SKM-1 treated with dmso at 0.1 percent for 144 hours (cell line): Measurements from ENCODE around the gene TSPAN19.
"Not testable (repeated sequence)": the region's sequence is repeated elsewhere in the genome, so short reads cannot be mapped to it uniquely, and the experiment has no call there.

Experiments
- DNase-seq: peaks from one replicate; lab custom pipeline; 2025; ENCODE audit not compliant: unreplicated experiment; lab: John Stamatoyannopoulos, UW

TSPAN19 gene

DNA sequence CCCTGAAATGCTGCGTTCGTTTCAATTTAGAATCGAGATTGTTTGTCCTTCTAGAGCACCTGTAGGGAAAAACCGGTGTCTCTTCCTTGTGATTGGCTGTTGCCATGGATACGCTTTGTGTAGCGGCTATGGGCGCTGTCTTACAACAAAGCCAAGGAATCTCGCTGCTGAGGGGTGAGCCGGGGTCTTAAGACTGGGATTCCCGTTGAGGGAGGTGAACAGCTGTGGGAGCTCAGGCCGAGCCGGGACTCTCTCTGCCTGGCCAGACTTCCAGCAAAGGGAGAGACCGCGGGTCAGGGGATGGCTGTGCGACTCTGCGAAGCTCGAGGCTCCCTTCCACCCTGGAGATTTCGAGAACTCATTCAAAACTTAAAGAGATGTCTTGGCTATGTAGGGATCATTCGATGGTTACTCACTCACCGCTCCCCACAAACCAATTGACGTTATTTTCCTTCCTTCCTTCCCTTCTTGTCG lies at the start of gene TSPAN19, which contains the start of gene LRRIQ1:
TSS of gene TSPAN19 (minus strand) at position 44 of the 474 bp plus-strand sequence. CDS start 6,331 bp downstream, outside the sequence.
TSS of gene LRRIQ1 (plus strand) at position 118 of the 474 bp plus-strand sequence. CDS start 1,826 bp downstream, outside the sequence.
- DNase-seq, result peak; percentile 38

DNA sequence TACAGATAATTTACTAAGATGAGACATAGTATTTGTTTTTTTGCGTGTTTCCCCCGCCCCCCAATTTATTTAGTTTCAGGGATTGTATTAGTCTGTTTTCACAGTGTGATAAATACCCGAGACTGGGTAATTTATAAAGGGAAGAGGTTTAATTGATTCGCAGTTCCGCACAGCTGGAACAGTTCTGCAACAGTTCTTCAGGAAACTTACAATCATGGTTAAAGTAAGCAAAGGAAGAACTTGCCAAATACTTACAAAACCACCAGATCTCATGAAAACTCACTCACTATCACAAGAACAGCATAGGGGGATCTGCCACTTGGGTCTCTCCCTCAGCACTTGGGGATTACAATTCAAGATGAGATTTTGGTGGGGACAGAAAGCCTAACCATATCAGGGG lies 49.0 kb upstream of the TSPAN19 start:
- no peak for DNase-seq

DNA sequence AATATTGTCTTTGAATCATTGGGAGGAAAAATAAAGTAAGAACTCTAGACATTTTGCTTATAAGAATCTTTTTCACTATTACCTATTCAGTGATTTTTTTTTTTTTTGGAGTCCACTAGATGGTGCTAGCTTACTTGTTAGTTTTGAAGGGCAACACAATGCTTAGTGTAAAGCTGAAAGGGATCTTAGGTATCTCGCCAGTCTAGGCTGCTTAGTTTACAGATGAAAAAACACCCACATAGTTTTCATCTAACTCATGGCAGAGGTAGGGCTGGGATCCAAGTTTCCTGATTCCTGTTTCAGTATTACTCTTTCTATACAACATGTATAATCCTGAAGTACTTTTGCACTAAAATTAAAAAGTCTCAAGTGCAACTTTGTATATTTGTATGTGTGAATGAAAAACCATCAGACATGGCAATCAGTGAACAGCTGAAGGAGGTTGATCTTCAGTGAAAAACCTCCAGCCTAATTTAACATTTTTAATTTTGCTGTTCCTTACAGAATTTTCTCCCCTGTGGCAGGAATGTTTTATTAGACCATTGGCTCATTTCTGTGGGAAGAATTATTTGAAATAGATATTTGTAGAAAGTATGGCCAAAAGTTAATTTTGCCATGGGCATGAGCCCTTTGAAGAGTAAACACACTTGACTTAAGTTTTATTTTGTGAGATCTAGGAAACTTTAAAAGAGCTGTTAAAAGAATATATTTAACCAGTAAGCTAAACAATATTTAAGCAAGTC lies 40.8 kb upstream of the TSPAN19 start:
- DNase-seq, result peak; percentile 27

DNA sequence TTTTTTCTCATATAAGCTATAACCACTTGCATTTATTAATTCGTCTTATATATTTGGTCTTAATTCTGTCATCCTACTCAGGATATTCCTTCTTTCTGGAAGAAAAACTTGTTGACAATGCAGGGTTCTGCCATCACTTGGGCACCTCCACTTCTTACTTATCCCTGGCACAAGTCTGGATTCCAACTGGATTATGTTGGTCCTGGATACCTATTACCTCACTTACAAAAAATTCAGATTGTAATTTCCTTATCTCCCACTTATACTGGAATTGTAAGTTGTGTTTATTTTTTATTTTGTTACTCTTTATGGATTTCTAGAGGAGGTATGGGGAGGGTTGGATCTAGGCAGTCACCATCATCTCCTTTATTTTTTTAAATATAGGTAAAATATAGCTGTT lies 36.7 kb upstream of the TSPAN19 start:
- no peak for DNase-seq

DNA sequence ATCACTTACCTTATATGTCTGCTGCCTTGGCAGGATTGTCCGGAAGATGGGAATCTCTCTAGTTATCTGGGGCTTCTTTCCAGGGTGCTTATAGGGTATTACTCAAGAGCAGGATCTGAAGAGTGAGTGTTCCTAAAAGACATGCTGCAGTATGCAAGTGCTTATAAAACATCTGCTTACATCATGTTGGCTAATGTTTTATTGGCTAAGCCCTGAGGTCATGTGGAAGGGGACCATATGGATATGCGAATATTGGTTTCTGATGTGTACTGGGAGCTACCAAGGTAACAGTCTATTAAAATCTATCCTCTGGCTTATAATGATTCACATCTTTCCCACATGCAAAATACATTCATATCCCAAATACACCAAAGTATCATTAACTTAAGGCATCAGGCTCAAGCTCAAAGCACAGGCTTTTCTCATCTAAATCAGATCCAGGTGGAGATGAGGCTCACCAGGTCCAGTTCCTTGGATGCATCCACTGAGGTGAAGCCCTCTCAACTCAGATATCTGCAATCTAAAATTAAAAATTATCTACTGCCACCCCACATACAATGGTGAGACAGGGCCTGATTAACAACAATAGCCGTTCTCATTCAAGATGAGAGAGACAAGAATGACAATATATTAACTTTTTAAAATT lies 29.9 kb upstream of the TSPAN19 start:
- no peak for DNase-seq

DNA sequence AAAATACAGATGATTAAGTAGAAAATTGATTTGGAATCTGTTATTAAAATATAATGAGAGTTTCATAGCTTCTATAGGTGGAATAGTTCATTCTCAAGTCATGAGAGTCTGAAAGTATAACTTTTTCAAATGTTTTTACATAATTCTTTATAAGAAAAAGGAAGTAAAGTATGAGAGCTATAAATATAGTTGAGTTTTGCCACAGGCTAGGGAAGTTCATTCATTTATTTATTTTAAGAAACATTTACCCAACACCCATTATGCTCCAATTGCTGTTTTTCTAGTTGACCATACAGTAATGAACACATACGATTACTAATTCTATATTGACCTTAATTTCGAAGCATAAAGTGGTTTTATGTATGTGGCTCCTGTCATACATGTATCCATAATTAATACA lies 24.8 kb upstream of the TSPAN19 start:
- no peak for DNase-seq

DNA sequence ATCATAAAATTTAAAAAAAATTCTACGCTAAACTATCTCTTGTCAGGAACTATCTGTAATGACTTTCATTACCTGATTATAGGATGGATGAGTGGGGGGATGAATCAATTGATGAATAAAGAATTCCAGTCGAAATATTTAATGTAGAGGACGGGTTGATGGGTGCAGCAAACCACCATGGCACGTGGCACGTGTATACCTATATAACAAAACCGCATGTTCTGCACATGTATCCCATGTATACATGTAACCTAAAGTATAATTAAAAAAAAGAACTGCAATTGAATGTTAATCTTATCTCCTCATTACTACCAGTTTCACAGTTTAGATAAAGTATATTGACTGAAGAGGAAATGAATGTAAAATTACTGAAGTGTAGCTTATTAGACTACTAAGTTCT lies 23.5 kb upstream of the TSPAN19 start:
- DNase-seq, result no peak

DNA sequence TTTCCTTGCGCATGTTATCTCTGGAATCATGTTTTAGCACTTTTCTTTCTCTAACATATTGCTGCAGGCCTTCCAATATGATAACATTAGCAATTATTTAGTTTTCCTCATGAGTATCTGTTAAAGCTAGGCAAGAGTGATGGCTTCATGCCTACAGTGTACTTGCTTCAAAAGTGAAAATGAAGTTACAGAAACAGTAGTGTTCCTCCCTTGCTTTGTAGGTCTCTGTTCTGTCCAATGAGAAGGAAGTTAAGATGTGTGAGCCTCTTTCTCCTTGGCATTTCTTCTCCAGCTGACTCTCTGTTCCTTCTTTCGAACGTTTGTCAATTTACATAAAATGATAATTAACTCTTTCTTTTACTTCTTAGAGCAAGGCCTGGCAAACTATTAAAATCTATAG lies 22.3 kb upstream of the TSPAN19 start:
- no peak for DNase-seq

DNA sequence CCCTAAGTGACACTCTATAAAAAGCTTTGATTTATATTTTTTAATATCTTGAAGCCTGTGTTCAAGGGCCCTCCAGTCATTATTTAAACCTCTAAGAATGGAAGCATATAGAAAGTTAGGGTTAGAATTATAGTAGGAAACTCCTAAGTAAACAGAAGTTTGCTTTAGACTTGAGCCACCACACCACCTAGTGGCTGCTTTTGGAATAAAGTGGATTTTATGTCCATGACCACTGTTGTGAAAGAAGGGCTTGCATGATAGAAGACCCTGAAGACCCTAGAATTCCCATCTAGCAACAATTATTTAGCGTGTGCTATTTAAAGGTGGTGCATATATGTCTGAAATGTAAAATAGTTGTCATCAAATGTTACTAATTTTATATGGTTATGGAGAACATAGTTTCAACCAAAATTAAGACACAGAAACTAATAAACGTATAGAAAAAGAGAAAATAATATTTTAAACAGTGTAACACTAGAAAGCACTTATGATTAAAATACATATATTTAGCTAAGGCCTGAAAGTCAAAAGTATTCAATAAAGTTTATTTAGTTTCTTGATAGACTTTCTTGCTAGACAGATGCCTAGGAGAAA lies 21.4 kb upstream of the TSPAN19 start:
- no peak for DNase-seq

DNA sequence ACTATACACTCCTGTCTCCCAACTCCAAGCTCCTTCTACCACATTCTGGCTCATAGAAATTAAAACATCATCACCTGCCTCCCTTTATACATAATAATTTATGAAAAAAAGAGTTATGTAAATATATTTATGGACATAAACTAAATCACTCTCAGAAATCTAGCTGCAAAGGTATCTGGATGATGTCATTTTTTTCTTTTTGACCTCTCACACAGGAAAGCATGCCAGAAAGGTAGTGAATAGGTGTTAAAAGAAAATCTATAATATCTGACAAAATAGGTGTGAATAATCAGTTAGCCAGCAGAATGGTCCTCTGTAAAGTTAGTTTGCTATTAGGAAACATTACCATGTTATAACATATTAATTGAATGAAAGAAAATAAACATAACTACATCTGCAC lies 7.8 kb upstream of the TSPAN19 start:
- DNase-seq, result no peak

DNA sequence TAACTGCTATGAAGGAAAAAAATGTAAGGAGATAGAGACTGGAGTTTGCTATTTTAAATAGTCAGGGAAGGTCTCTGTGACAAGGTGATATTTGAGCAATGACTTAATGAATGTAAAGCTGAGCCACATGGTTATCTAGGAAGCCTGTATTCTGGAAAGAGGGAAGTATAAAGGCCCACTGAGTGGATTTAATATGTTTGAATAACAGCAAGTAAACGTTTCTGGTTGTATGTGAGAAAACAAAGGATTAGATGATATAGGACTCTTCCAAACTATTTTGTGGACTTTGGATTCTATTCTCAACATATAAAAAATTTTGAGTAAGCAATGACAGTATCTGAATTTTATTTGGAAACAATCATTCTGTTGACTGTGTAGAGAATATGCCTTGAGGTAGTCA lies 5.3 kb upstream of the TSPAN19 start:
- no peak for DNase-seq

DNA sequence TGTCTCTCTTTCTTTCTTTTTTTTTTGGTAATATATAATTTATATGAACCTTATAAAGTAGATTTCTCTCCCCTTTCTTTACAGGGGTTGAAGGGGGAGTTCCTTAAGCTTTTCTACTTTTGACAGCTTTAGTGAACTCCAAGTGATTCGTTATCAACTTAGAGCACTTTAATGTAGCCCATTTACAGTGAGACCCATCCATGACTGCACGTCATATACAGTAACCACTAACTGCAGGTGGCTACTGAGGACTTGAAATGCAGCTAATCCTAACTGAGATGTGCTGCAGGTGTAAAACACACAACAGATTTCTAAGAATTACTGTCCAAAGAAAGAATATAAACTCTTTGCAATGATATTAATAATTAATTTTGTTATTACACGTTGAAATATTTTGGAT lies 656 bp upstream of the TSPAN19 start:
- DNase-seq, result no peak

DNA sequence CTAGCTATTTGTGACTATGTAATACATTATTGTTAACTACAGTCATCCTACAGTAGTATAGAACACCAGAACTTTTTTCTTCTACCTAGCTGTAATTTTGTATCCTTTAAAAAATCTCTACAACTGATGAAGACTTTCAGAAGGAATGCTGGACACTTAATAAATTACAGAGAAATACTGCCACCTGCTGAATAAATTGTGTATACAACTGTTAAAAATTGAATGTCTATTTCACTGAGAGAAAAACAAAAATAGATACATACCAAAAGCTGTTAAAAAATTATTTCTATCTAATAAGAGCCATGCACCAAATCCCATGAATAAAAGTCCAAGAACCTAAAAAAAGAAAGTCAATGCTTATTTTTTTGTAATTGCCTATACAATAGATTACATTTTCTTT lies 6.6 kb downstream of the TSPAN19 start:
- peak; percentile 4 for DNase-seq

DNA sequence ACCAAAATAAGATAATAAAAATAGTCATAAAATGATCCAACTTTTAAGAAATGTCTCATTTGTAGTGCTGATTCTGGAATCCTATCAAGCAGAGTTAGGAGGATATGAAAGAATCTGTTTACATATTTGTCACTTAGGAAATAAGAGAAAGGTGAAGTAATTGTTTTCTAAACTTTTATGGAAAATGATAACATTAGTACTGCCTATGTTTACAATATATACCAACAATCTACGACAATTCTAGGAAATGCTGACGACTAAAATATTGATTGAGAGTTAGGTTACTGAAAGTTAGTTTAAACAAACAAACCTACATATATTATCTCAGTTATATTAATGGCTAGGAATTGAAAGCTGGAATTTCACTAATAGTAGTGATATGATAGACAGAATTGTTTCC lies 18.0 kb downstream of the TSPAN19 start:
- DNase-seq, result no peak

DNA sequence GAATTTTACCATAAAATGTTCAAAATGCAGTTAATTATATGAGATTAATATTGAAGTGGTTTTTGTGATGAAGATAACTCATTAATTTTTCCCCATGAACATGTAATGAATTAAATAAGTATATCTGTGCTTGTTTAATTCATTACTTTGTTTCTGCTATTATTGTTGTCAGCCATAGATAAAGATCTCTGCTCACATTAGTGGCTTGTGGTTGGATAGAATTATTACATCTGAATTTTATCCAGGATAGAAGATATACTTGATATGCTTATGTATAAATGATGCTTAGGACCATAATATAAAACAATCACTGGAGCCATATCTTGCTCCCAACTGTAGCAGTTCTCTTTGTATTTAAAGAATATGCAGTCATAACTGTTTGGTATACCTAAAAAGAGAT lies 18.5 kb downstream of the TSPAN19 start:
- no peak for DNase-seq

DNA sequence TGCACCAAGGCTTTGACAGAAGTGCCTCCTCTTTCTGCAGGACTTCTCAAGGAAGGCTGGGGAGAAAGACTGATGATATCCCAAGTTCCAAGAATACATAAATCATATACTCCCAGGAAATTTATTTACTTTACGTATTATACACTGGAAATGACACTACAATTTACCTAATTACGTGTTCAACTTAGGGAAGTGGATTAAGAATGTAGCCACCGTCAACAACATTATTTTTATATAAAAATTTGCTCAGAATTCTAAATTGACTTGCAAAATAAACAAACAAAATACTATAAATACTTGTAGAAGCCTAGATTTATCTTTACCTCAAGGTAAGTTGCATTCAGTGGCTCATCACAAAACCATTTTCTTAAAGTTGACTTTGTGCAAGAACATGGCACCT lies 18.9 kb downstream of the TSPAN19 start:
- no peak for DNase-seq

DNA sequence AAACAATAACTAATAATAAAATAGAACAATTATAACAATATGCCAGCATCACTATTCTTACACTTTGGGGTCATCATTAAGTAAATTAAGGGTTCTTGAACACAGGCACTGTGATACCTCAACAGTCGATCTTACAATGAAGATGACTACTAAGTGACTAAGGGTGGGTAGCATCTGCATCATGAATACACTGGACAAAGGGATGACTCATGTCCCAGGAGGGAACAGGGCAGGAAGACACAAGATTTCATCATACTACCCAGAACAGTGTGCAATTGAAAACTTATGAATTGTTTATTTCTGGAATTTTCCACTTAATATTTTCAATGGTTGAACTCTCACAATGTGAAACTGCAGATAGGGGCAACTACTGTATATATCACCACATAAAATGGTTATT lies 19.7 kb downstream of the TSPAN19 start:
- no peak for DNase-seq

DNA sequence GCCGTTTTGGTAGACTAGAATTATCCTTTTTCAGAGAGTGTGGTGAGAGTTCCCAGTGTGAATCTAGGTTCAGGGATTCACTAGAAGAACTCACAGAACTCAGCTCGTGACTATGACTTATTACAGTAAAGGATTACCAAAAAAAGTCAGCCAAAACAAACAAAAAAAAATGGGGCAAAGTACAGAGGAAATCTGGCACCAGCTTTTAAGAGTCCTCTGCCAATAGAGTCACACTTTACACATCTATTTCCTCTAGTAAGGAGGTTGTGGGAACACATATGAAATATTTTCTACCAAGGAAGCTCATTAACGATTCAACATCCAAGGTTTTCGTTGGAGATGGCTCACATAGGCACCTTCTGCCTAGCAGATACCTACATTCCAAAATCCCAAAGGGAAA lies 28.2 kb downstream of the TSPAN19 start:
- no peak for DNase-seq

DNA sequence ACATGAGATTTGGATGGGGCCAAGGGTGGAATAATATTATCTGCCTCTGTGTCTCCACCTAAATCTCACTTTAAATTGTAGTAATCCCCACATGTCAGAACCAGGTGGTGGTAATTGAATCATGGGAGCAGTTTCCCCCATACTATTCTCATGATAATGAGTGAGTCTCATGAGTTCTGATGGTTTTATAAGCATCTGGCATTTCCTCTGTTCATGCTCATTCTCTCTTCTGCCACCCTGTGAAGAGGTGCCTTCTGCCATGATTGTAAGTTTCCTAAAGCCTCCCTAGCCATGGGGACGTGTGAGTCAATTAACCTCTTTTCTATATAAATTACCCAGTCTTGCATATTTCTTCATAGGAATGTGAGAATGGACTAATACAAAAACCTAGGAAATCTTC lies 29.9 kb downstream of the TSPAN19 start:
- no peak for DNase-seq

DNA sequence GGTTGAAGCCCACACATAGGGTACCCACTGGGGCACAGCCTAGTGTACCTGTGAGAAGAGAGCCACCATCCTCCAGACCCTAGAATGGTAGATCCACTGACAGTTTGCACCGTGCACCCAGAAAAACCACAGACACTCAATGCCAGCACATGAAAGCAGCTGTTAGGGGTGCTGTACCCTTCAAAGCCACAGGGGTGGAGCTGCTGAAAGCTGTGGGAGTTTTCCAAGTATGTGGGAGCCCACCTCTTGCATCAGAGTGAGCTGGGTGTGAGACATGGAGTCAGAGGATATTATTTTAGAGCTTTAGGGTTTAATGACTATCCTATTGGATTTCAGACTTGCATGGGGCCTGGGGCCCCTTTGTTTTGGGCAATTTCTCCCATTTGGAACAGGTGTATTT lies 30.5 kb downstream of the TSPAN19 start:
- DNase-seq, result no peak

DNA sequence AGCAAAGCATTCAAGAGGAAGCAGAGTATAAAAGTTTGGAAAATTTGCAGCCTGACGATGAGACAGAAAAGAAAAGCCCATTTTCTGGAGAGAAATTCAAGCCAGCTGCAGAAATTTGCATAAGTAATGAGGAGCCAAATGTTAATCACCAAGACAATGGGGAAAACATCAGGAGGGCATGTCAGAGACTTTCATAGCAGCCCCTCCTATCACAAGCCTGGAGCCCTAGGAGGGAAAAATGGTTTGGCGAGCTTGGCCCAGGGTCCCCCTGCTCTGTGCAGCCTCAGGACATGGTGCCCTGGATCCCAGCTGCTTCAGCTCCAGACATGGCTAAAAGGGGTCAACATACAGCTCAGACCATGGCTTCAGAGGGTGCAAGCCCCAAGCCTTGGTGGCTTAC lies 31.0 kb downstream of the TSPAN19 start:
- DNase-seq, result not testable (repeated sequence)

DNA sequence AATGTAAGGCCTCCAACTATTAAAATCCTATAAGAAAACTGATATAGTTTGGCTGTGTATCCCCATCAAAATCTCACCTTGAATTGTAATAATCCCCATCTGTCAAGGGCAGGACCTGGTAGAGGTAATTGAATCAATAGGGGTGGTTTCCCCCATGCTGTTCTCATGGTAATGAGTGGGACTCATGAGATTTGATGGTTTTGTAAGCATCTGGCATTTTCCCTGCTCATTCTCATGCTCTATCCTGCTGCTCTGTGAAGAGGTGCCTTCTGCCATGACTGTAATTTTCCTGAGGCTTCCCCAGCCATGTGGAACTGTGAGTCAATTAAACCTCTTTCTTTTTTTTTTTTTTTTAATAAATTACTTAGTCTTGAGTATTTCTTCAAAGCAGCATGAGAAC lies 31.9 kb downstream of the TSPAN19 start:
- DNase-seq, result no peak
